Cardiac muscle cell (in vitro differentiated cells and primary cell): ENCODE results near the gene ACTR1B. TPM values are rescaled to one million over a fixed set of nuclear protein-coding genes. Genes with fewer than 3 reads are reported as not detected.

Experiments used
- DNase-seq, 2 donors: peaks; one replicate each; pipeline versions ENCODE4 v3.0.0 to v3.0.0-alpha.2; 2010 to 2017; ENCODE audit warnings: low read depth in 1 of 2, low spot score in 1 of 2
- H3K27ac ChIP-seq: fragments of 200-600 bp; sonication (generic); 2 replicates; pipeline ENCODE4 v1.5.1; 2016
- H3K27me3 ChIP-seq: fragments of 200-600 bp; sonication (generic); 2 replicates; pipeline ENCODE4 v1.6.0; 2016; ENCODE audit warnings: control low read depth
- H3K36me3 ChIP-seq: fragments of 200-600 bp; sonication (generic); 2 replicates; pipeline ENCODE4 v1.5.1; 2016; ENCODE audit warnings: control low read depth
- H3K4me1 ChIP-seq: fragments of 200-600 bp; sonication (generic); 2 replicates; pipeline ENCODE4 v1.8.1; 2017; ENCODE audit warnings: low read depth, mild to moderate bottlenecking, mixed run types
- H3K4me3 ChIP-seq: fragments of 200-600 bp; sonication (generic); 2 replicates; pipeline ENCODE4 v1.5.1; 2016; ENCODE audit warnings: mild to moderate bottlenecking
- H3K9me3 ChIP-seq: fragments of 200-600 bp; sonication (generic); 2 replicates; pipeline ENCODE4 v1.5.1; 2017; ENCODE audit warnings: low read depth, mild to moderate bottlenecking, control low read depth
- polyA plus RNA-seq: library from polyadenylated mRNA; unstranded; fragments of >200 nt; fragmentation: Nextera tagmentation; extraction: Ambion mirVana; gene quantifications from 2 replicates; pipeline ENCODE4 v1.2.1, GENCODE V29; 2016
- total RNA-seq: library from RNA; depleted of rRNA; stranded (reverse); fragments of >200 nt; gene quantifications from 2 replicates; pipeline ENCODE4 v1.2.3, GENCODE V29; 2016
- TF ChIP-seq, protein P1 (sequence below): IDR thresholded peaks from 2 replicates; pipeline ENCODE4 v1.5.1; 2012; ENCODE audit warnings: low read depth, mild to moderate bottlenecking, low read length

ACTR1B gene
- total and polyA plus RNA-seq, 2 experiments from 2014 or later, result 22.9 to 109 TPM

DNA sequence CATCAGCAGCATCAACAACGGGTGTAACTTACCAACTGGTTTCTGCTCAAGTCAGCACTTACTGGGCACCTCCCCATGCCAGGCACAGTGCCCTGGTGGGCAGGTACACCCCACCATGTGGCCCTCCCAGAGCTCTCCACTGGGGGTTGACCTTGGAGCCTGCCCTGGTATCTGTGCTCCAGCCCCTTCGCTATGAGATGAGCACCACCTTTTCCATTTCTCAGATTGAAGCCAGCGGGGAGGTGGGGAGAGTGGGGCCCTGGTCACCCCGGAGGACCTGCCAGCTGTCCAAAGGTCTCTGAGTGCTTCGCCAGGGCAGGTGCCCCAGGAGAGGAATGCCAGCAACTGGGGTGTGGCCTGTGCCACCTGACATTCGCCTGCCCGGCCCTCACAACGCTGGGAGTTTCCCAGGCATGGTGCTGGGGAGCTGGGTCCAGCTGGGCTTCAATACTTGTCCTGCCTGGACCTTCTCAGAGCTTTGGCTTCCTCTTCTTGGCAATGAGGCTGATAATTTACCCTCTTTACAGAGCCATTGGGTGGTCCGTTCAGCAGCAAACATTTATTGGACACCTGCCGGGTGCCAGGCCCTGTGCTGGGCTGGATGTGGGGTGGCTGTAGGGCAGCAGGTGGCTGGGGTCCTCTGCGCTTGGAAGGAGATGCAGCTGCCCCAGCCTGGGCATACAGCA is 43.7 kb upstream of the ACTR1B start:
- DNase-seq, result no peak
- Histone ChIP-seq H3K27ac (no peak overlapping the region), H3K9me3 (no peaks in the 10 kb centered on the region), H3K4me1 (peaks cover 5% of the 10 kb centered on the region), H3K4me3 (no peak overlapping the region), H3K27me3 (no peaks in the 10 kb centered on the region), H3K36me3 (no peaks in the 10 kb centered on the region)
- TF ChIP-seq, protein P1, sequence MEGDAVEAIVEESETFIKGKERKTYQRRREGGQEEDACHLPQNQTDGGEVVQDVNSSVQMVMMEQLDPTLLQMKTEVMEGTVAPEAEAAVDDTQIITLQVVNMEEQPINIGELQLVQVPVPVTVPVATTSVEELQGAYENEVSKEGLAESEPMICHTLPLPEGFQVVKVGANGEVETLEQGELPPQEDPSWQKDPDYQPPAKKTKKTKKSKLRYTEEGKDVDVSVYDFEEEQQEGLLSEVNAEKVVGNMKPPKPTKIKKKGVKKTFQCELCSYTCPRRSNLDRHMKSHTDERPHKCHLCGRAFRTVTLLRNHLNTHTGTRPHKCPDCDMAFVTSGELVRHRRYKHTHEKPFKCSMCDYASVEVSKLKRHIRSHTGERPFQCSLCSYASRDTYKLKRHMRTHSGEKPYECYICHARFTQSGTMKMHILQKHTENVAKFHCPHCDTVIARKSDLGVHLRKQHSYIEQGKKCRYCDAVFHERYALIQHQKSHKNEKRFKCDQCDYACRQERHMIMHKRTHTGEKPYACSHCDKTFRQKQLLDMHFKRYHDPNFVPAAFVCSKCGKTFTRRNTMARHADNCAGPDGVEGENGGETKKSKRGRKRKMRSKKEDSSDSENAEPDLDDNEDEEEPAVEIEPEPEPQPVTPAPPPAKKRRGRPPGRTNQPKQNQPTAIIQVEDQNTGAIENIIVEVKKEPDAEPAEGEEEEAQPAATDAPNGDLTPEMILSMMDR, result no peak

GRCh38 chr2:97706708-97707345 is 43.0 kb upstream of the ACTR1B start:
- H3K4me3 ChIP-seq, result no peak overlapping the region
- DNase-seq, result no peak
- H3K9me3 ChIP-seq, result no peaks in the 10 kb centered on the region
- TF ChIP-seq, protein P1, result no peak
- H3K27me3 ChIP-seq, result no peaks in the 10 kb centered on the region
- no peaks in the 10 kb centered on the region for H3K4me1 ChIP-seq
- H3K27ac ChIP-seq, result no peak overlapping the region
- no peaks in the 10 kb centered on the region for H3K36me3 ChIP-seq

- no peak for DNase-seq
- TF ChIP-seq, protein P1, result no peak
- Histone ChIP-seq H3K4me3 (no peak overlapping the region), H3K27me3 (no peaks in the 10 kb centered on the region), H3K36me3 (no peaks in the 10 kb centered on the region), H3K27ac (no peak overlapping the region), H3K9me3 (no peaks in the 10 kb centered on the region), H3K4me1 (no peaks in the 10 kb centered on the region)
These were observed 42.3 kb upstream of the ACTR1B start for GRCh38 chr2:97706112-97706511.

- Histone ChIP-seq H3K27me3 (no peaks in the 10 kb centered on the region), H3K36me3 (no peaks in the 10 kb centered on the region), H3K9me3 (no peaks in the 10 kb centered on the region), H3K4me1 (no peaks in the 10 kb centered on the region), H3K27ac (no peak overlapping the region), H3K4me3 (no peak overlapping the region)
- no peak for DNase-seq
- TF ChIP-seq, protein P1, result no peak
These were observed 41.1 kb upstream of the ACTR1B start for GRCh38 chr2:97704989-97705388.

DNA sequence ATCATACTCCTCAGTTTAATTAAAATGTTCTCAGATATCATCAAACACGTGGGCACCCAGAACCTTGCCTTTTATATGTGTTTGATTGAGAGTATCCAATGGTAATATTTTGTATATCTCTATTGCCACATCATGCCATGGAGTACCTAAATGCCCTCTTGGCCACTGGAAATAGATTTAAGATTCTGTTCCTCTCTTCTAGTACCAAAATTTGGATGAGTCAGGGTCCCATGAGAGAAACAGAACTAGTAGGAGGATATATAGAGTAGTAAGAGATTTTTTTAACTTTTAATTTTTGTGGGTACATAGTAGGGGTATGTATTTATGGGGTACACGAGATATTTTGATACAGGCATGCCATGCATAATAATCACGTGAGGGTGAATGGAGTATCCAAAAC is 39.9 kb upstream of the ACTR1B start:
- H3K4me3 ChIP-seq, result no peak overlapping the region
- no peaks in the 10 kb centered on the region for H3K36me3 ChIP-seq
- no peaks in the 10 kb centered on the region for H3K27me3 ChIP-seq
- TF ChIP-seq, protein P1, result no peak
- no peaks in the 10 kb centered on the region for H3K4me1 ChIP-seq
- H3K27ac ChIP-seq, result no peak overlapping the region
- no peaks in the 10 kb centered on the region for H3K9me3 ChIP-seq
- no peak for DNase-seq
